ENCODE data around the gene APLP1.
"Not testable (repeated sequence)": the region's sequence is repeated elsewhere in the genome, so short reads cannot be mapped to it uniquely, and the experiment has no call there.

Gene APLP1

GRCh38 chr19:35882114-35882832 is 13.9 kb downstream of the APLP1 start:
- no peak for DNase-seq (ENCODE audit: low read depth in 2 of 2)

GRCh38 chr19:35883882-35884281 is 15.5 kb downstream of the APLP1 start:
- DNase-seq (ENCODE audit: low read depth in 2 of 2), result no peak

GRCh38 chr19:35885225-35885738 is 16.9 kb downstream of the APLP1 start:
- no peak for DNase-seq (ENCODE audit: low read depth in 2 of 2)

GRCh38 chr19:35885904-35886303 is 17.5 kb downstream of the APLP1 start:
- DNase-seq (ENCODE audit: low read depth in 2 of 2), result no peak

GRCh38 chr19:35887197-35887596 is 18.8 kb downstream of the APLP1 start:
- DNase-seq (ENCODE audit: low read depth in 2 of 2), result no peak

GRCh38 chr19:35888398-35888797 is 20.0 kb downstream of the APLP1 start:
- DNase-seq (ENCODE audit: low read depth in 2 of 2), result no peak

GRCh38 chr19:35889370-35890112 is 21.2 kb downstream of the APLP1 start:
- DNase-seq (ENCODE audit: low read depth in 2 of 2), result no peak

GRCh38 chr19:35890113-35890650 is 21.8 kb downstream of the APLP1 start:
- DNase-seq (ENCODE audit: low read depth in 2 of 2), result no peak

GRCh38 chr19:35891819-35892218 is 23.4 kb downstream of the APLP1 start:
- not testable (repeated sequence) for DNase-seq (ENCODE audit: low read depth in 2 of 2)

- no peak for DNase-seq (ENCODE audit: low read depth in 2 of 2)
Observed at GRCh38 chr19:35894342-35894741, 26.0 kb downstream of the APLP1 start.

GRCh38 chr19:35895911-35896642 is 27.7 kb downstream of the APLP1 start:
- DNase-seq (ENCODE audit: low read depth in 2 of 2), result no peak

- DNase-seq (ENCODE audit: low read depth in 2 of 2), result no peak
Observed at GRCh38 chr19:35896643-35897040, 28.3 kb downstream of the APLP1 start.

- no peak for DNase-seq (ENCODE audit: low read depth in 2 of 2)
Observed at GRCh38 chr19:35897706-35898451, 29.5 kb downstream of the APLP1 start.

GRCh38 chr19:35898499-35898809 is 30.1 kb downstream of the APLP1 start:
- no peak for DNase-seq (ENCODE audit: low read depth in 2 of 2)

GRCh38 chr19:35899547-35900214 is 31.3 kb downstream of the APLP1 start:
- DNase-seq (ENCODE audit: low read depth in 2 of 2), result peak; percentile 84 to 86

- no peak for DNase-seq (ENCODE audit: low read depth in 2 of 2)
Observed at GRCh38 chr19:35901055-35901644, 32.8 kb downstream of the APLP1 start.

GRCh38 chr19:35901854-35902661 is 33.7 kb downstream of the APLP1 start, which contains the start of gene HCST:
Gene HCST (plus strand): TSS chr19:35902529. CDS start chr19:35902594, 65 bp downstream.
- peak in 1 of 2 donors; percentile 19 for DNase-seq (ENCODE audit: low read depth in 2 of 2)

- no peak for DNase-seq (ENCODE audit: low read depth in 2 of 2)
Observed at GRCh38 chr19:35902870-35903475, 34.6 kb downstream of the APLP1 start.

- peak; percentile 82 to 88 for DNase-seq (ENCODE audit: low read depth in 2 of 2)
Observed at GRCh38 chr19:35903550-35904179, 35.3 kb downstream of the APLP1 start.

Data from stimulated activated CD8-positive, alpha-beta memory T cell treated with anti-CD3 and anti-CD28 coated beads, Interleukin-2, amount 100 ng/mL, for 48 hours (primary cell).